HCT116 (cell line): ENCODE results near the gene TCEA3. TPM values are rescaled to one million over a fixed set of nuclear protein-coding genes. Genes with fewer than 3 reads are reported as not detected.

Experiments
- ATAC-seq: fragments of 200-7000 bp; cut with Tn5 transposase; 2 replicates; pipeline ENCODE4 v1.9.1; 2020; ENCODE audit warnings: mild to moderate bottlenecking, moderate library complexity
- BruUV-seq: library from RNA; stranded (reverse); fragments of 400-500 nt; replicated peaks from 2 replicates; lab custom pipeline; 2021; lab: Mats Ljungman, UMichigan
- CTCF ChIA-PET: fragments of 300-600 bp; sonication (Branson Sonifier 250); formaldehyde crosslinking; loops from one replicate; lab custom pipeline; 2021; ENCODE audit warnings: antibody characterized with exemption; lab: Charles Lee
- POLR2A ChIA-PET: fragments of 300-600, 350-600 bp; sonication (Branson Sonifier 250); formaldehyde crosslinking; loops from one replicate; lab custom pipeline; 2021; ENCODE audit warnings: antibody characterized with exemption; lab: Charles Lee
- RAD21 ChIA-PET, 2 experiments: fragments of 300-600 bp; sonication (Branson Sonifier 250); formaldehyde crosslinking; loops; one replicate each; lab custom pipeline; 2023; ENCODE audit warnings: low total read pairs in 2 of 2; ENCODE audit not compliant: uncharacterized antibody in 2 of 2, unreplicated experiment in 2 of 2, low non-redundant PET in 1 of 2; lab: Charles Lee
- DNase-seq: peaks from one replicate; pipeline ENCODE4 v3.0.0-alpha.2; 2010; ENCODE audit warnings: low read depth, low spot score
- H2AFZ ChIP-seq: fragments of 200-600 bp; shearing (Covaris generic), sonication (generic); 2 replicates; pipeline ENCODE4 v1.6.1; 2017; ENCODE audit warnings: low read depth, mixed run types, mixed read lengths, antibody characterized with exemption, low read length; ENCODE audit not compliant: poor library complexity, severe bottlenecking
- H3K27ac ChIP-seq: 2 replicates; pipeline ENCODE4 v1.5.1; 2012; ENCODE audit warnings: low read depth, low read length
- H3K27me3 ChIP-seq: fragments of 200-600 bp; sonication (generic); 2 replicates; pipeline ENCODE4 v1.6.1; 2016; ENCODE audit warnings: mixed run types, low read length, mixed read lengths; ENCODE audit not compliant: insufficient read depth
- H3K36me3 ChIP-seq, 2 experiments: fragments of 200-500 bp in 1 of 2; fragments of 200-600 bp in 1 of 2; sonication (Bioruptor generic) in 1 of 2; sonication (generic) in 1 of 2; 2 replicates each; pipeline versions ENCODE4 v1.5.1 to v1.6.1; 2014 to 2016; ENCODE audit warnings: low read length in 2 of 2, inconsistent platforms in 1 of 2, mixed read lengths in 1 of 2, mixed run types in 1 of 2; ENCODE audit not compliant: insufficient read depth in 2 of 2, control insufficient read depth in 1 of 2
- H3K4me1 ChIP-seq, 2 experiments: fragments of 200-600 bp in 1 of 2; sonication (generic) in 1 of 2; 2 replicates each; pipeline versions ENCODE4 v1.5.1 to v1.6.1; 2012 to 2017; ENCODE audit warnings: low read length in 2 of 2, inconsistent platforms in 1 of 2, mild to moderate bottlenecking in 1 of 2, mixed read lengths in 1 of 2, mixed run types in 1 of 2, moderate library complexity in 1 of 2; ENCODE audit not compliant: insufficient read depth in 2 of 2, control insufficient read depth in 1 of 2
- H3K4me2 ChIP-seq: fragments of 200-600 bp; sonication (generic); 2 replicates; pipeline ENCODE4 v1.6.1; 2017; ENCODE audit warnings: mixed run types, low read length, mixed read lengths
- H3K4me3 ChIP-seq, 2 experiments: fragments of 200-600 bp in 1 of 2; sonication (generic) in 1 of 2; replicated peaks in 1 of 2; 2 replicates each; pipeline ENCODE4 v1.5.1; 2011 to 2016; ENCODE audit warnings: low read length in 2 of 2, control low read depth in 1 of 2, low read depth in 1 of 2, mild to moderate bottlenecking in 1 of 2, mixed read lengths in 1 of 2, mixed run types in 1 of 2
- H3K79me2 ChIP-seq: fragments of 200-600 bp; sonication (generic); 2 replicates; pipeline ENCODE4 v1.6.1; 2017; ENCODE audit warnings: mild to moderate bottlenecking, mixed run types, low read length, moderate library complexity, mixed read lengths; ENCODE audit not compliant: insufficient read depth
- H3K9ac ChIP-seq: fragments of 200-600 bp; sonication (generic); 2 replicates; pipeline ENCODE4 v1.6.1; 2016; ENCODE audit warnings: low read length, mixed read lengths
- H3K9me2 ChIP-seq: fragments of 200-600 bp; sonication (generic), shearing (Covaris generic); 2 replicates; pipeline ENCODE4 v1.6.1; 2017; ENCODE audit warnings: mixed run types, mild to moderate bottlenecking, moderate library complexity; ENCODE audit not compliant: insufficient read depth
- H3K9me3 ChIP-seq, 2 experiments: fragments of 200-500 bp in 1 of 2; fragments of 200-600 bp in 1 of 2; sonication (Bioruptor generic) in 1 of 2; sonication (generic) in 1 of 2; 2 replicates each; pipeline ENCODE4 v1.6.1; 2014 to 2017; ENCODE audit warnings: low read length in 2 of 2, mixed read lengths in 2 of 2, inconsistent platforms in 1 of 2, low read depth in 1 of 2, mild to moderate bottlenecking in 1 of 2, mixed run types in 1 of 2, moderate library complexity in 1 of 2; ENCODE audit not compliant: control insufficient read depth in 1 of 2, insufficient read depth in 1 of 2
- H4K20me1 ChIP-seq: fragments of 200-600 bp; sonication (generic), shearing (Covaris generic); 2 replicates; pipeline ENCODE4 v1.6.1; 2017; ENCODE audit warnings: mixed run types, mild to moderate bottlenecking, moderate library complexity; ENCODE audit not compliant: insufficient read depth
- ATF3 ChIP-seq: IDR thresholded peaks from 2 replicates; pipeline ENCODE4 v1.6.1; 2012
- CBX3 ChIP-seq: IDR thresholded peaks from 2 replicates; pipeline ENCODE4 v1.6.1; 2012; ENCODE audit warnings: low read depth
- CEBPB ChIP-seq: IDR thresholded peaks from 2 replicates; pipeline ENCODE4 v1.6.1; 2012; ENCODE audit warnings: low read depth
- CTCF ChIP-seq, 3 experiments: fragments of 200-600 bp in 1 of 3; sonication (generic) in 1 of 3; IDR thresholded peaks in 2 of 3; conservative IDR thresholded peaks in 1 of 3; 2 replicates each; pipeline ENCODE4 v1.5.1; 2012 to 2017; ENCODE audit warnings: low read depth in 2 of 3, low read length in 2 of 3, antibody characterized with exemption in 1 of 3, borderline replicate concordance in 1 of 3, control low read depth in 1 of 3, mild to moderate bottlenecking in 1 of 3, mixed read lengths in 1 of 3, mixed run types in 1 of 3, moderate library complexity in 1 of 3; ENCODE audit not compliant: insufficient read depth in 1 of 3
- EGR1 ChIP-seq: IDR thresholded peaks from 2 replicates; pipeline ENCODE4 v1.6.1; 2012; ENCODE audit warnings: low read depth
- EZH2phosphoT487 ChIP-seq: fragments of 200-600 bp; IDR thresholded peaks from 2 replicates; pipeline ENCODE4 v1.6.1; 2018; ENCODE audit warnings: antibody characterized with exemption, borderline replicate concordance
- JUND ChIP-seq: IDR thresholded peaks from 2 replicates; pipeline ENCODE4 v1.6.1; 2012
- MAX ChIP-seq: IDR thresholded peaks from 2 replicates; pipeline ENCODE4 v1.6.1; 2012
- RAD21 ChIP-seq: IDR thresholded peaks from 2 replicates; pipeline ENCODE4 v1.6.1; 2012; ENCODE audit warnings: low read depth, mild to moderate bottlenecking
- REST ChIP-seq: IDR thresholded peaks from 2 replicates; pipeline ENCODE4 v1.6.1; 2012; ENCODE audit warnings: low read depth
- SRF ChIP-seq: IDR thresholded peaks from 2 replicates; pipeline ENCODE4 v1.6.1; 2012; ENCODE audit warnings: low read depth
- TCF7L2 ChIP-seq: IDR thresholded peaks from 2 replicates; pipeline ENCODE4 v1.7.0; 2011; ENCODE audit warnings: borderline replicate concordance, inconsistent platforms; ENCODE audit not compliant: insufficient read depth, insufficient read length; ENCODE audit errors: extremely low read depth
- YY1 ChIP-seq: IDR thresholded peaks from 2 replicates; pipeline ENCODE4 v1.6.1; 2011; ENCODE audit warnings: low read length, low read depth, moderate library complexity, mild to moderate bottlenecking; ENCODE audit not compliant: insufficient replicate concordance; ENCODE audit errors: extremely low read depth
- ZBTB33 ChIP-seq: IDR thresholded peaks from 2 replicates; pipeline ENCODE4 v1.6.1; 2011; ENCODE audit warnings: mild to moderate bottlenecking, low read length, moderate library complexity; ENCODE audit not compliant: insufficient replicate concordance; ENCODE audit errors: extremely low read depth
- ZNF274 ChIP-seq: fragments of 200-500 bp; sonication (Bioruptor generic); IDR thresholded peaks from 2 replicates; pipeline ENCODE4 v1.6.1; 2014; ENCODE audit warnings: mild to moderate bottlenecking, low read depth, low read length, inconsistent platforms
- intact Hi-C: fragments of 100-400 bp; cut with micrococcal nuclease; formaldehyde crosslinking; loops from 2 replicates; pipeline ENCODE4 v1.10.0; 2022
- total RNA-seq: library from RNA; stranded (reverse); gene quantifications from one replicate; pipeline ENCODE4 v1.2.1, GENCODE V29; 2021; ENCODE audit not compliant: unreplicated experiment

Gene TCEA3
- total RNA-seq, 1 experiment from 2014 or later = 3.7 TPM

GRCh38 chr1:23438545-23438944 is 14.0 kb upstream of the TCEA3 start:
- no peaks in the 10 kb centered on the region for H3K79me2 ChIP-seq
- H2AFZ ChIP-seq = no peak overlapping the region
- H4K20me1 ChIP-seq = no peaks in the 10 kb centered on the region
- no peak overlapping the region for H3K4me2 ChIP-seq
- intact Hi-C loops = no loop called here
- ChIA-PET POLR2A (no interaction called here), RAD21 (no interaction called here), CTCF (no interaction called here)
- ATAC-seq (no peak), DNase-seq (no peak)
- H3K9me2 ChIP-seq = no peaks in the 10 kb centered on the region
- H3K27ac ChIP-seq = no peak overlapping the region
- no peak overlapping the region for H3K9ac ChIP-seq
- no TSS peak for BruUV-seq
- H3K4me1 ChIP-seq = peaks cover 3 to 13% of the 10 kb centered on the region in 2 experiments; a peak in 3 of 4 replicates
- TF ChIP-seq RAD21 = no peak
- TF ChIP-seq EGR1 = no peak
- TF ChIP-seq REST = no peak
- no peak for TF ChIP-seq MAX
- TF ChIP-seq TCF7L2 = no peak
- no peak for TF ChIP-seq CTCF (IDR thresholded peaks at IDR 0.05 in 2 of 3, conservative IDR thresholded peaks at IDR 0.05 in 1 of 3; ENCODE audit: borderline replicate concordance in 1 of 3, insufficient read depth in 1 of 3, low read depth in 2 of 3, low read length in 2 of 3)
- TF ChIP-seq EZH2phosphoT487 = no peak
- no peak for TF ChIP-seq ATF3
- TF ChIP-seq JUND = no peak
- no peak for TF ChIP-seq CBX3
- TF ChIP-seq ZNF274 = no peak
- TF ChIP-seq SRF = no peak
- no peak for TF ChIP-seq ZBTB33
- TF ChIP-seq CEBPB = no peak
- TF ChIP-seq YY1 = no peak
- no peak overlapping the region for H3K4me3 ChIP-seq
- no peaks in the 10 kb centered on the region for H3K27me3 ChIP-seq
- H3K36me3 ChIP-seq = no peaks in the 10 kb centered on the region; a peak in 1 of 4 replicates
- no peaks in the 10 kb centered on the region for H3K9me3 ChIP-seq
